NCI-H2029 treated with DMSO at 0.1 percent for 48 hours (cell line): Measurements from ENCODE around the gene PXK.
A peak's percentile ranks its signal among the peaks of the same experiment; 100 is the strongest.
"Not testable (repeated sequence)": the region's sequence is repeated elsewhere in the genome, so short reads cannot be mapped to it uniquely, and the experiment has no call there.

ENCODE experiments used
- DNase-seq: peaks from one replicate; lab custom pipeline; 2025; lab: John Stamatoyannopoulos, UW

PXK gene

DNA sequence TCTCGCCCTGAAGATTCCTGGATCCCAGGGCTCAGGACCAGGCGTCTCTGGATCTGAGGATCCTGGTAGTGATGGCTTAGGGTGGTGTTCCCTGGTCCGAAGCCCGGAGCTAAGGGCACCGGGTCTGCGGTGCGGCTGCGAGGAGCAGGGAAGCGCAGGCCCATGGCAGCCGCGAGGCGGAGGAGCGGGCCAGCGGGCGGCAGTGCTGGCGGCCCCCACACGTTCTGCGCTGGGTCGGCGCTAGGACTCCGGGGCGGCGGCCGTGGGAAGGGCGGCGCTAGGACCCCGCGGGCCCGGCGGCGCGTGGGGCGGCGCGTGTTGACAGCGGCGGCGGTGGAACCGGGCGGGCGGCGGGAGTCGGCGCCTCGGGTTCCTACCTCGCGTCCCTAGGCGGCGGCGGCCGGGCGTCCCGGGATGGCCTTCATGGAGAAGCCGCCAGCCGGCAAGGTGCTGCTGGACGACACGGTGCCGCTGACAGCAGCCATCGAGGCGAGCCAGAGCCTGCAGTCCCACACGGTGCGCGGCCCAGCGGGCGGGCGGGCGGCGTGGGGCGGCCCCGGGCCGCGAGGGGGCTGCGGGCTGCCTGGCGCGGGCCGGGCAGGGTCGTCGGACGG, at the start of gene PXK:
PXK (plus strand) TSS at position 318 of the 614 bp plus-strand sequence; CDS start at position 415, 97 bp downstream.
- DNase-seq: no peak

DNA sequence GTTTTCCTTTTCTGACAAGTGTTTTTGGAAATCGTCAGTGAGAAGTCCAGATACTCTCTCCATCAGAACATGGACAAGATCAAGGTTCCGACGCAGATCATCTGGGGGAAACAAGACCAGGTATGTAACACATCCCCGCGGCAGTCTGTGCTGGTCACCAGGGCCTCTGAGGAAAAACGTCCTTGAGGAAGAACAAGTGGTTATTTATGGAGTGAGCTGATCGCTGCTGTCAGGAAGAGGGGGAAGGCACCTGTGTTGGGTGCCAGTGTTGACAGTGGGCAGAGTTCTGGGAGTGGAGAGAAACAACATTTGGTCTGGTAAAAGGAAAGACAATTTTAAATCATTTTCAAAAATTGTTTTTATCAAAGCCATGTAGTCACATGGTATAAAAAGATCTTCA, 47.4 kb upstream of the PXK start:
- DNase-seq: no peak

DNA sequence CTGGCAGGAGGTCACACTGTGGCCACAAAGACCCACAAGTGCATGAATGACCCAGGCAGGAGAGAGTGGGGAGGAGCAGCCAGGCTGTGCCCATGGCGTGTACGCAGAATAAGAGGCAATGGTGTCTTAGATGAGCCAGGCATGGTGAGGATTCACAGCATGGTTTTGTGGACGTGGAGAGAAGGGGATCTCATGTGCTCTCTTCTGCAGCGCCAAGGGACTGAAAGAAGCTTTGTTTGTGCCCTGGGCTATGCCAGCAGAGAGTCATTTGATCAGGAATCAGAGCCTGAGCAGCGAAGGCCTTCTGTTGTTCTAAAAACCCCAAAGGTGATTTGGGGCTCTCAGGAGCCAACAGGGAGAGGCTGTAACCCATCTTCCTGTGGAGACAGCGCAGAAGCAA, 45.3 kb upstream of the PXK start:
- no peak for DNase-seq

DNA sequence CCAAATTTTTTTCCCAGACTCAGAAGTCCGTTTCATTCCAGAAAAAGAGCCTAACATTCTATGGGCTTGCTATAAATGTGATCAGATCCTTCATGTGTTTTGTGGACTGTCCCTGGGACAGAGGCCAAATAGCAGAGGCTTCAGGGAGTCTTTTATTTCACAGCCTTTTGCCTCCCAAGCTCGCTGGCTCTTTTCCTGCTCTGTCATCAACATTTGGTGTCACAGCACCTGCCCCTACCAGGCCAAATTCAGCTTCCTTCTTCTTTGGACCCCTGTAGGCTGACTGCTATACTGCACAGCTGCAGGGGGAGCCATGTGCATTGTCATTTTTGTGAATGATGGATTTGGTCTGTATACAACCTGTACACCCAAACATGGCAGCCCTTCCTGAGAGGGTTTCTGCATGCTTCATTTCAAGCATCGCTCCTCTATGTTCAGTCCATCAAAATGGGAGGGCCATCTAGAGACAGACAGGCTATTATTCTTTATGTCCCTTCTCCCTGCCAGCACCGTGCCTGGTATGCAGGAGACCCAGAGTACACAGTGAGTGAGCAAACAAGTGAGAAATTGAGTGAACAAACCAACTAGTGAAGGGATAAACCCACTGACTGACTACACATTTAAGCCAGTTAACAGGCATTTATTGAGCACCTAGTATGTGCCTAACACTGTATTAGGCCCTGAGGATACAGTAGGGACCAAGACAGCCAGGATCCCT, 44.5 kb upstream of the PXK start:
- no peak for DNase-seq

DNA sequence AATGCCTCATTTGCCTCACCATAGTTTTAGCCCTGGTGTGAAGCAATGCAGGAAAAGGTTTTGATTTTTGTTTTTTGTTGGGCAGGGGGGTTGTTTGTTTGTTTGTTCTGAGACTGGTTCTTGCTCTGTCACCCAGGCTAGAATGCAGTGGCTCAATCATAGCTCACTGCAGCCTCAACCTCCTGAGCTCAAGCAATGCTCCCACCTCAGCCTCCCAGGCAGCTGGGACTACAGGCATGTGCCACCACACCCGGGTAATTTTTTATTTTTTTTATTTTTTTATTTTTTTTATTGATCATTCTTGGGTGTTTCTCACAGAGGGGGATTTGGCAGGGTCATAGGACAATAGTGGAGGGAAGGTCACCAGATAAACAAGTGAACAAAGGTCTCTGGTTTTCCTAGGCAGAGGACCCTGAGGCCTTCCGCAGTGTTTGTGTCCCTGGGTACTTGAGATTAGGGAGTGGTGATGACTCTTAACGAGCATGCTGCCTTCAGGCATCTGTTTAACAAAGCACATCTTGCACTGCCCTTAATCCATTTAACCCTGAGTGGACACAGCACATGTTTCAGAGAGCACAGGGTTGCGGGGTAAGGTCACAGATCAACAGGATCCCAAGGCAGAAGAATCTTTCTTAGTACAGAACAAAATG, 43.6 kb upstream of the PXK start:
- not testable (repeated sequence) for DNase-seq

DNA sequence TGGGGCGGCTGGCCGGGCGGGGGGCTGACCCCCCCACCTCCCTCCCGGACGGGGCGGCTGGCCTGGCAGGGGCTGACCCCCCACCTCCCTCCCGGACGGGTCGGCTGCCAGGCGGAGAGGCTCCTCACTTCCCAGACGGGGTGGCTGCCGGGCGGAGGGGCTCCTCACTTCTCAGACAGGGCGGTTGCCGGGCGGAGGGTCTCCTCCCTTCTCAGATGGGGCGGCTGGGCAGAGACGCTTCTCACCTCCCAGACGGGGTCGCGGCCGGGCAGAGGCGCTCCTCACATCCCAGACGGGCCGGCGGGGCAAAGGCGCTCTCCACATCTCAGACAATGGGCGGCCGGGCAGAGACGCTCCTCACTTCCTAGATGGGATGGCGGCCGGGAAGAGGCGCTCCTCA, 42.2 kb upstream of the PXK start:
- not testable (repeated sequence) for DNase-seq

DNA sequence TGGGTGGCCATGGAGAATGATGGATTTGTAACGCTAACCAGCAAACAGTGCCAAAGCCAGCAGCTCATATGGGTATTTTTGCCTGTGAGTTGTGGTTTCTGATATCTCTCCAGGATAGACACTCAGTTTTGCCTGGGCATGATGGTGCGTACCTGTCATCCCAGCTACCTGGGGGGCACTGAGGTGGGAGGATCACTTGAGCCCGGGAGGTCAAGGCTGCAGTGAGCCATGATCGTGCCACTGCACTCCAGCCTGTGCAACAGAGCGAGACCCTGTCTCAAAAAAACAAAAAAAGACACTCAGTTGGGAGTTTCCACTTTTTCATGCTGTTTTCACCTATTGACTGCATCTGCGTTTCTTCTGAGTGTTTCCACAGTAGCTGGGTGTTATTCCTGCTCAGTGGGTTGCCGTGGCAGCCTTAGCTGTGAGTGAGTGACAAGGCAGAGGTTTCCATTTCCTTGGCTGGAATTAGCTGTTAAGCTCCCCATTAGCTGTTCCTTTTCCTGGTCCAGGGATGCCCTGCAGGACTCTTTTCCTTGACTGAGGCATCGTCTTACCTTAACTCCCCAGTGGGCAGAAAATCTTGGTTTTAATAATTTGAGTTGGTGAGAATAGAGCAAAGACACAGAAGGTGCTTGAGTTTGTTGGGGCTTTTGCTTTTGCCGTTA, 40.9 kb upstream of the PXK start:
- no peak for DNase-seq

DNA sequence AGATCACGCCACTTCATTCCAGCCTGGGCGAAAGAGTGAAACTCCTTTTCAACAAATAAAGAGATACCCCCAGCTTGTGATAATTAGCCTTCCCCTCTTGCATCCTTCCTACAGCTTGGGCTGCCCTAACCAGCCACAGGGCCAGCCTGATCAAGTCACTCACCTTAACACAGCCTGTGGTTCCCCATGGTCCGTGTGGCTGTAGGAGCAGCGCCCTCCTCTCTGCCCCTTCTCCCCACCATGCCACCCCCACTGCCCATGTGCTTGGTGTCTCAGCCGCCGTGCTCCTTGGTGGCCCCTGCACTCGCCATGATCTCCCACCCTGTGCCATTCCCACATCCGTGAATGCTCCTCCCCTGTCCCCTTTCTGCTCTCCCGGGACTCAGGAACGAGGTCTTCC, 39.8 kb upstream of the PXK start:
- no peak for DNase-seq

DNA sequence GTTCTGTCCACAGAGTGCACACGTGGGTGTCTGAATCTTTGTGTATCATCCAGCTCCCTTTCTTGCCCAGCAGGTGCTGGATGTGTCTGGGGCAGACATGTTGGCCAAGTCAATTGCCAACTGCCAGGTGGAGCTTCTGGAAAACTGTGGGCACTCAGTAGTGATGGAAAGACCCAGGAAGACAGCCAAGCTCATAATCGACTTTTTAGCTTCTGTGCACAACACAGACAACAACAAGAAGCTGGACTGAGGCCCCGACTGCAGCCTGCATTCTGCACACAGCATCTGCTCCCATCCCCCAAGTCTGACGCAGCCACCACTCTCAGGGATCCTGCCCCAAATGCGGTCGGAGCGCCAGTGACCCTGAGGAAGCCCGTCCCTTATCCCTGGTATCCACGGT, 39.2 kb upstream of the PXK start:
- DNase-seq: no peak

DNA sequence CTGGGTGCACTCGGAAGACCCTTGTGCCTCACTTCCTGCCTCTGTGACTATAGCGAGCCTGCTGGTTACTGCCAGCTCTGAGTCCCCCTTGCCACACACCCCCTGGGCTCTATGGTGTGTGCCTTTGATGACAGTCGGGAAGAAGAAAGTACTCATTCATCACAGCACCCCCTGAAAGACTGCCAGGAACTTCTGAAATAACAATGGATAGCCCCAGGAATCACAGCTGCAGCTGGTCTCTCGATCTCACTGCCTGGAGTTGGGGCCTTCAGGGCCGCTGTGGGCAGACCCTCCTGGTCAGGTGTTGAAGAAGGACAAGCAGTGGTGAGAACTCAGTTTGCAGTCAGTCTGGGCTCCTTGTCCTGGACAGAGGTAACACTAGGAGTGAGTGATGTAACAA, 36.4 kb upstream of the PXK start:
- DNase-seq: no peak

DNA sequence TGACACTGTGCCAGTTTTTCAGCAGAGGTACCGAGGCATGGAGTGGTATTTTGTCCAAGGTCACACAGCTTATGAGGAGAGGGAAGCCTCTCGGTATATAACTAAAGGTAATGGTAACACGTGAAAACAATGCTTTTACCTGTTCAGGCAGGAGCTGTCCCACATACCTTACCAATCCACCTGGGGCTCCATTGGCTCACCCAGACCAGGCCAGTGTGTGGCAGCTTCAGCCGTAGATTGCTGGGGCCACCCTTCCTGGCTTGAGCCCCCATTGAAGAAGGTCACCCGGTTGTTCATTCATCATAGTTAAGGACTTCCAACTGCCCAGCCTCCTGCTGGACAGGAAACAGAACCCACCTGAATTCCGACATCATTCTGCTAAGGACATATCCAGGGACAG, 35.8 kb upstream of the PXK start:
- no peak for DNase-seq

DNA sequence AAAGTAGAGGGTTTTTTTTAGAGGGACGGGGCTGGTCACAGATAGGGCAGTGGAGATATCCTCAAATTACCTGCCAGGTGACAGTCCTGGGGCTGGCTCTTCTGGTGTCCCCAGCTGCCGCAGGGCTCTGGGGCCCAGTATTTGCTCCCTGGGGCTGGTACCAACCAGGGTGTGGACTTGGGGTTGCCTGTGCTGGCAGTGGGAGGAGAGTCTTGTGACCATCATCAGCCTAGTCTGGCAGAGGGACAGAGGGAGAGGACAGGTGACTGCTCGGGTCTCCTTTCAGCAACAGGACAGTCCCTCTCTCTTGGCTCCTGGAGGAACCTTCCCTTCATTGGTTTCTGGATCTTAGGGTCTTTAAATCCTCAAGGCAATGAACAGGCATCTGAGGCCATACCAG, 34.5 kb upstream of the PXK start:
- DNase-seq: no peak

DNA sequence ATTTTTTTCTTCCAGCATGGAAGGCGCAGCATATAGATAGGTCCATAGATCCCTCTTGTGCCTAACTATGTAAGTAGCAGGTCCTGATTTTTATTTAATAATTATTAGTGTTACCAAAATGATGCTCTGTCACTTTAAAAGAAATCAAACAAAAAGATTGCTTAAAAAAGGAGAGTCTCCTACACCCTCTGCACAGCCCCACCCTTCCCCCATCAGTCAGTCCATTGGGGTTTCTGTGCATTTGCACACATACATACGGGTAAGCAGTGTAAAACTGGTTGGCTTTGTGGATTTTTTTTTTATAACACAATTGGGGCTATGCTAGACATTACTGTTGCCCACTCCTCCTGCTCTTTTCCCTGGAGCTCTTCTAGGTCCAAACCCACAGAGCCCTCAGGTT, 33.6 kb upstream of the PXK start:
- DNase-seq: no peak

DNA sequence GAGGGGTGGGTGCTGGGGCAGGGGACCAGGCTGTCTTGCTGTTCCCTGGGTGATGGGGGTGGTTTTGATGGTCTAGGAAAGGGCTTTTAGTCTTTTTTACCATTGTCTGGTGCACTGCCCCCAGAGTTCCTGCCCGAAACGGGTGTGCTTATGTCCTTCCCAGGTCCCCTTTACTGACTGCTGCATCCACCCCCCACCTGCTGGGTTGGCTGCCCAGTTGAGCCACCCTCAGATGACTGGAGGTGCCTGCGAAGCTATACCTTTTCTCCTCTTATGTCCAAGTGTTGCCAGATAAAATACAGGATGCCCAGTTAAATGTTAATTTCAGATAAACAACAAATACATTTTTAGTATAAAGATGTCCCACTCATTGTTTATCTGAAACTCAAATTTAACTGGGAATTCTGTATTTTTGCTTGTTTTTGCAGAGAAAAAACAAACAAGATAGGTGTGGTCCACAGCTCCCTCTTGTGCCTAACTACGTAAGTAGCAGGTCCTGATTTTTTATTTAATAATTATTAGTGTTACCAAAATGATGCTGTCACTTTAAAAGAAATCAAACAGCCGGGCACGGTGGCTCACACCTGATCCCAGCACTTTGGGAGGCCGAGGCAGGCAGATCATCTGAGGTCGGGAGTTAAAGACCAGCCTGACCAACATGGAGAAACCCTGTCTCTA, 32.7 kb upstream of the PXK start:
- no peak for DNase-seq

DNA sequence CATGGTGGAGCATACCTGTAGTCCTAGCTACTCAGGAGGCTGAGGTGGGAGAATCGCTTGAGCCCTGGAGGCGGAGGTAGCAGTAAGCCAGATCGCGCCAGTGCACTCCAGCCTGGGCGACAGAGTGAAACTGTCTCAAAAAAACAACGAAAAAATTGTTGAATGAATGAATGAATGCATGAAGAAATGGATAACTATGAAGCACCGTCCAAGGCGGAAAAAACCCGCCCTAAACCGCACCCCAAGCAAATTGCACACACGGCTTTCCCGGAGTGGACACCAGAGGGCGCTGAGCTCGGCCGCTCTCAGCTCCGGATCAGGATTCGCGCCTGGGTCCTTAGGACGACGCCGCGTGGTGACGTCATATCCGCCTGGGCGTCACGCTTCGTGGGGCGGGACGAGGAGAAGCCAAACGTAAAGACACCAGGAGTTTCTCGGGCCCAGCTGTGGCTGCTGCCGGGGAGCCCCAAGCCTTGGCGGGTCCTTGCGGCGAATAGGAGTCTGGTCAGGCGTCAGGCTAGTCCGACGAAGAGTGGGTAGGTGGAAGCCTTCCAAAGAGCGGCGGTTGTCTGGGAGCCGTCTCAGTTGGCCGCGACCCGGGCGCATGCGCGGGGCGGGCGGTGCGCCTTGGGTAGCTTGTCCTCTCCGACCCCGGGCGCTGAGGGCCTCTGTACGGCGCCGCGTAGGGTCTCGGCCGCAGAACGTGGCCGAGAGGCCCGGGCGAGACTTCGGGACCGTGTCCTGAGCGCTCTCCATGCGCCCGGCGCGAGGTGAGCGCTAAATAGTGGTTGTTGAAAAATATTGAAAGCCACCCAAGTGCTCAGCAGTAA, 26.6 kb upstream of the PXK start, which contains the start of the genes HTD2 and RPP14:
HTD2 (plus strand) TSS at position 639 of the 830 bp plus-strand sequence. CDS start 11,094 bp downstream, outside the sequence.
RPP14 (plus strand) TSS at position 364 of the 830 bp plus-strand sequence. CDS start 4,085 bp downstream, outside the sequence.
- DNase-seq: peak; percentile 61

DNA sequence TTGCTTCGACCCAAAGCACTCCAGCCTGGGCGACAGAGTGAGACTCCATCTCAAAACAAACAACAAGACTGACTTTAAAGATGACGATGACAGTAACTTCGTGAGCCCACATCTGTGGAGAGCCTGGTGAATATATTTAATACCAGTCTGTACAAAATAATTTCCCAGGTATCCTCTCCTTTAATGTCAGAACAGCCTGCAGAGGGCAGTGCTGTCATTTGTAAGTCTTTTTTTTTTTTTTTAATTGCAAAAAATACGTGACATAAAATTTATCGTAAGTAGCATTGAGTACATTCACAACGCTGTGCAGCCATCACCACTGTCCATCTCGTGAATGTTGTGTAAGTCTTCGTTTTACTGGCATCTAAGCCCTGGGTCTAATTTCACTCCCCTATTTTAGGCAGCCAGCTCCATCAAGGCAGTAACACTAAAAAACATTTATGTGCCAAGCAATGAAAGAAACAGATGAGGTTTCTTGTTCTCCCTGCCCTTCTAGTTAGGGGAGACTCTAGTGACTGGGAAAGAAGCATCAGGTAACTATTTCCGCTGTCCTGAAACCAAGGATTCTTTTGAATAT, 25.0 kb upstream of the PXK start:
- DNase-seq: no peak

DNA sequence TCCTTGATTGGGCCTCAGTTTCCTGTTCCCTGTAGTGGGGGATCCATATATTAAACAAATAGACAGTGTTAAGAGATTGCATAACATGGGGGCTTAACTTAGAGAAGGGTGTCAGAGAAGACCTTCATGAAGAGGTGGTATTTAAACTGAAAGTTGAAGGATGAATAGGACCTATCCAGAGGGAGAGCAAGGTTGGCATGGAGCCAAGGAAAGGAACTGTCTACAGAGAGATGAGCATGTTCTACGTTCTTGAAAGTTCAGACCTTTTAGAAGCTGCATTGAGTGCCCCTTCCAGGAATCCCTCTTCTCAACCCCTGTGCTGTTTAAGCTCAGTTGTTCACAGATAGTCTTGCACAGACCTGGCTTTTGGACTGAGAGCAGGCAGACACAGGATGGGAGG, 24.0 kb upstream of the PXK start:
- no peak for DNase-seq

DNA sequence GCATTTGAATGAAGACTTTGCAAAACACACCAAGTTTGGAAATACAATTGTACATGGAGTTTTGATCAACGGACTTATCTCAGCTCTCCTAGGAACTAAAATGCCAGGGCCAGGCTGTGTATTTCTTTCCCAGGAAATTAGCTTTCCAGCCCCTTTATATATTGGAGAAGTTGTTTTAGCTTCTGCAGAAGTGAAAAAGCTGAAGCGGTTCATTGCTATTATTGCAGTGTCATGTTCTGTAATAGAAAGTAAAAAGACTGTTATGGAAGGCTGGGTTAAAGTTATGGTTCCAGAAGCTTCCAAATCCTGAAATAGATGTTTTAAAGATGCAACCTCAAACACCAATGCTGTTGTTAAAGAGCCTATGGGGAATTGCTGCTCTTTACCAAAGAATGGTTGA, 14.9 kb upstream of the PXK start:
- no peak for DNase-seq

DNA sequence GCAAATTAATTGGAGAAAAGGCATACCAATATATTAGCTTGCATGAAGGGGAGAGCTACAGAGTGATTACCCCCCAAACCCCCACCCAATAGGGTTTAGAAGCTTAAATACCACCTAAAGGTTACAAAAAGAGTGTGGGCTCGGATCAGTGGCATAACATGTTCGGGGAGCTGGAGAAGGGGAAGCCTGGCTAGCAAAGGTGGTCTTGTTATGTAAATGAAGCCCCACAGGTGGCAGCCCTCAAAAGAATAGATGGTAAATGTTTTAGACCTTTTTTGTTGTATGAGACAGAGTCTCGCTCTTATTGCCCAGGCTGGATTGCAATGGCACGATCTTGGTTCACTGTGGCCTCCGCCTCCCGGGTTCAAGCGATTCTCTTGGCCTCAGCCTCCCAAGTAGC, 10.9 kb upstream of the PXK start:
- DNase-seq: no peak

DNA sequence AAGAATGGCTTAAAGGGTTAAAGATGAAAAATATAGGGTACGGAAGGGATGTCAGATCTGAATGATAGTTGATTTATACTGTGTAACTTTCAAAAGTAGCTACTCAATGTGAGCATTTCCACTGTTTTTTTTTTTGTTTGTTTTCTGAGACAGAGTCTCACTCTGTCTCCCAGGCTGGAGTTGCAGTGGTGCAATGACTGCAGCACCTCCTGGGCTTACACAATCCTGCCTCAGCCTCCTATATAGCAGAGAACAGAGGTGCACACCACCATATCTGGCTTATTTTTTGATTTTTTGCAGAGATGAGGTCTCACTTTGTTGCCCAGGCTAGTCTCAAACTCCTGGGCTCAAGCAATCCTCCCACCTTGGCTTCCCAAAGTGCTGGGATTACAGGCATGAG, 9.9 kb upstream of the PXK start:
- DNase-seq: no peak
